ENCODE data around the gene SORL1. TPM values are rescaled to one million over a fixed set of nuclear protein-coding genes. Genes with fewer than 3 reads are reported as not detected.

The SORL1 gene
- total and polyA plus RNA-seq, 2 of the 8 experiments (the other 6 are each of a cell fraction or from before 2014, with no cell fraction given), result 38.1 to 65.5 TPM

DNA sequence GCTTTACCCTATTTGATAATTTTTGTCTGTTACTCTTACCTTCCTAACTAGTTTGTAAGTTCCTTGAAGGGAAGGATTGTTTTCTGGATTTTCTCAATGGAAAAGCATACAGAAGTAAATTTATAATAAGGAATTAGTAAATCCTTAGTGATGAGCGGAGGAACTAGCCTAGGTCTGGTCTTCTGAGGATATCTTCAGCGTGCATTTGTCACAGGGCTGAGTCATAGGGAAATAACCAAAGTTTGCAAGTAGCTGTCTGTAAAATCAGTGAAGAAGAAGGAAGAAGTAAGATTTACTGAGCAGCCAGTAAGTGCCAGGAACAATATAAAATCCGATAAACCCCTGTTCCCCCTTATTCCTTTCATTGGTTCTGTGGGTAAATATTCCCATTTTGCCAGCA lies 163.4 kb downstream of the SORL1 start:
- Histone ChIP-seq H4K8ac (ENCODE audit: extremely low read depth, insufficient read depth, low read length) (no peak overlapping the region), H2BK20ac (ENCODE audit: low read length) (no peak overlapping the region), H3K9me3 (ENCODE audit: insufficient read depth in 2 of 2, low read depth in 1 of 2, low read length in 1 of 2) (no peaks in the 10 kb centered on the region), H4K5ac (ENCODE audit: insufficient read length, low read depth, low read length) (no peak overlapping the region), H3K23me2 (ENCODE audit: low read depth, low read length) (no peaks in the 10 kb centered on the region), H4K20me1 (replicated peaks in 1 of 2; ENCODE audit: control insufficient read depth in 1 of 2, insufficient read depth in 2 of 2, low read length in 2 of 2) (no peaks in the 10 kb centered on the region), H4K91ac (replicated peaks; ENCODE audit: insufficient read length, low read length) (no peak overlapping the region), H3K79me2 (ENCODE audit: control insufficient read depth in 1 of 2, insufficient read depth in 2 of 2, low read length in 2 of 2) (no peaks in the 10 kb centered on the region), H3K9ac (replicated peaks in 1 of 4; ENCODE audit: extremely low read depth in 1 of 4, low read depth in 3 of 4, low read length in 3 of 4) (no peak overlapping the region), H2BK5ac (ENCODE audit: low read depth, low read length) (no peak overlapping the region), H2BK120ac (replicated peaks; ENCODE audit: low read depth, low read length) (no peak overlapping the region), H3K56ac (replicated peaks; ENCODE audit: insufficient read length, low read depth, low read length) (no peak overlapping the region), H3K4me1 (replicated peaks in 1 of 4; ENCODE audit: control insufficient read depth in 3 of 4, insufficient read depth in 4 of 4, low read length in 3 of 4) (no peaks in the 10 kb centered on the region; a peak in 1 of 7 replicates), H3K4ac (replicated peaks; ENCODE audit: insufficient read length, low read depth, low read length) (no peak overlapping the region), H3K14ac (ENCODE audit: insufficient read length) (no peak overlapping the region), H3K27ac (ENCODE audit: low read depth, low read length) (no peak overlapping the region), H3K27me3 (replicated peaks in 1 of 4; ENCODE audit: control insufficient read depth in 3 of 4, extremely low read depth in 1 of 4, insufficient read depth in 3 of 4, low read length in 3 of 4) (no peaks in the 10 kb centered on the region), H3K79me1 (ENCODE audit: low read depth, low read length) (no peaks in the 10 kb centered on the region), H2AK5ac (ENCODE audit: low read depth, low read length) (no peak overlapping the region), H3K18ac (ENCODE audit: extremely low read depth, low read length) (no peak overlapping the region), H2BK12ac (ENCODE audit: low read depth, low read length) (no peak overlapping the region), H3K4me3 (ENCODE audit: extremely low read depth in 1 of 4, insufficient read depth in 2 of 4, low read depth in 3 of 4, low read length in 4 of 4) (no peak overlapping the region), H3K4me2 (ENCODE audit: insufficient read depth in 1 of 2, low read depth in 2 of 2, low read length in 2 of 2) (no peak overlapping the region), H3K36me3 (ENCODE audit: control insufficient read depth in 2 of 4, insufficient read depth in 4 of 4, low read length in 3 of 4) (peaks cover 52 to 76% (median 69%) of the 10 kb centered on the region in 4 experiments), H2AFZ (ENCODE audit: low read length) (no peak overlapping the region), H3K23ac (ENCODE audit: insufficient read length) (no peak overlapping the region), H2BK15ac (ENCODE audit: low read length) (no peak overlapping the region)
- TF ChIP-seq CHD1 (IDR thresholded peaks at IDR 0.05; ENCODE audit: low read depth, low read length) (no peak), POLR2AphosphoS5 (IDR thresholded peaks at IDR 0.05; ENCODE audit: low read depth, low read length) (no peak), SIX5 (IDR thresholded peaks at IDR 0.05; ENCODE audit: low read depth, low read length) (no peak), JUND (IDR thresholded peaks at IDR 0.05; ENCODE audit: low read length) (no peak), TAF1 (IDR thresholded peaks at IDR 0.05; ENCODE audit: low read depth, low read length) (no peak), SP2 (IDR thresholded peaks at IDR 0.05; ENCODE audit: low read length) (no peak)
- 88% methylated on average over 3 of the region's 3 CpGs; no CpG with 5 or more reads in 1 of the 2 experiments for WGBS, 2 experiments (ENCODE audit: extremely low coverage in 1 of 2, insufficient coverage in 1 of 2, insufficient read length in 1 of 2, insufficient replicate concordance in 2 of 2, low coverage in 1 of 2, low lambda C conversion rate in 2 of 2, missing lambda C conversion rate in 1 of 2)
- FAIRE-seq, result no peak
- POLR2A ChIA-PET (ENCODE audit: partially characterized antibody), result no interaction called here
- CTCF ChIA-PET (ENCODE audit: partially characterized antibody), result interaction anchor here (1.1 kb wide), 1 partner anchor 890 kb away, joined by 3 read pairs; no protein-coding TSS in a partner anchor
- DNase-seq (ENCODE audit: low read depth in 1 of 2, low spot score in 2 of 2), result no peak

Data from H1 (cell line).